NCI-H1105 treated with DMSO at 0.1 percent for 48 hours (cell line): ENCODE measurements around the gene CTSG.
"Not testable (repeated sequence)": the region's sequence is repeated elsewhere in the genome, so short reads cannot be mapped to it uniquely, and the experiment has no call there.

ENCODE experiments used
- DNase-seq: peaks from one replicate; lab custom pipeline; 2025; lab: John Stamatoyannopoulos, UW

Gene CTSG

DNA sequence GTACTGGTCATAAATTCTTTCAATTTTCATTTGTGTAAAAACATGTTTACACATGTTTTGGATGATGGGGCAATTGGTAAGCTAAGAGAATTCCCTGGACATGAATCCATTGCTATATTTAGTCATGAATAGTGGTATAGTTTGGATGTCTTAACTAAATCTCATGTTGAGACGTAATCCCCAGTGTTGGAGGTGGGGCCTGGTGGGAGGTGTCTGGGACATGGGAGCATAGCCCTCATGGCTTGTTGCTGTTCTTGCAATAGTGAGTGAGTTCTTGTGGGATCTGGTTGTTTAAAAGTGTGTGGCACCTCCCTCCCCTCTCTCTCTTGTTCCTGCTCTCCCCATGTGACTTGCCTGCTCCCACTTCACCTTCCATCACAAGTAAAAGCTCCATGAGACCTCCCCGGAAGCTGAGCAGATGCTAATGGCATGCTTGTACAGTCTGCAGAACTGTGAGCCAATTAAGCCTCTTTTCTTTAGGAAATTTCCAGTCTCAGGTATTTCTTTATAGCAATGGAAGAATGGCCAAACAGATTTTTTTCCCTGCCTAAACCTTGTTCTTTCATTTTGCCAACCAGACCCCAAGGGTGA is 33.6 kb downstream of the CTSG start:
- no peak for DNase-seq

DNA sequence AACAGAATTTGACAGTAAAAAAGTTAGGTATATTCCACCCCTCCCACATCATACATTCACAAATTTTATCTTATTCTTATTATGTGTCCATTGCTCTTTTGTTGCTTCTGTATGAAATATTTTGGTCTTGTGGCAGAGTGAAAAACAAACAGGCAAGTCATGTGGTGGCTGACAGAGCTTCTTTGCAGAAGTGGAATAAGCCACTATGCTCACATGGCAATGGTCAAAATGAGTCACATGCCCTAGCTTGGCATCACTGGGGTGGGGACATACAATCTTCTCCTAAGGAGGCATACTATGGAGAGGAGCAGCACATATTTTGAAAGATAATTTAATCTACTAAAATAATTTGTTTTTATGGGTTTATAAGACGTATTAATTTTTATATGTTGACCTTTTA is 40.3 kb downstream of the CTSG start:
- DNase-seq, result no peak

DNA sequence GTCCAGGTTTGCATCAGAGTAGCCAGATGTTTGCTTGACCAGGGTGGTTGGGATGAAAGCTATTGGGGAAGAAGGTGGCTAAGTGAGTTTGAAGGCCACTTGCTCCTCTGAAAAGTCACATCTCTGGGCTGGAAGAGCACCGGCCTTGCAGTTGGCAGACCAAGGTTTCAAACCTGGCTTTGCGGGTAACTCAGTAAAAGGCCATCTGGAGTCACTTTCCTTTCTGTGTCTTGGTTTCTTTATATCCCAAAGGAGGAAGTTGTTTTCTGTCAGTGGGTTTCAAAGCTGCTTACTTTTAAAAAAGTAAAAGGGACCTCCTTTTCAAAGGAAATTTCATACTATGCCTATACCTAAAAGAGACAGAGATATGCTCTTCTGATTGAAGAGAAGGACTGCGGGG is 41.8 kb downstream of the CTSG start:
- no peak for DNase-seq

DNA sequence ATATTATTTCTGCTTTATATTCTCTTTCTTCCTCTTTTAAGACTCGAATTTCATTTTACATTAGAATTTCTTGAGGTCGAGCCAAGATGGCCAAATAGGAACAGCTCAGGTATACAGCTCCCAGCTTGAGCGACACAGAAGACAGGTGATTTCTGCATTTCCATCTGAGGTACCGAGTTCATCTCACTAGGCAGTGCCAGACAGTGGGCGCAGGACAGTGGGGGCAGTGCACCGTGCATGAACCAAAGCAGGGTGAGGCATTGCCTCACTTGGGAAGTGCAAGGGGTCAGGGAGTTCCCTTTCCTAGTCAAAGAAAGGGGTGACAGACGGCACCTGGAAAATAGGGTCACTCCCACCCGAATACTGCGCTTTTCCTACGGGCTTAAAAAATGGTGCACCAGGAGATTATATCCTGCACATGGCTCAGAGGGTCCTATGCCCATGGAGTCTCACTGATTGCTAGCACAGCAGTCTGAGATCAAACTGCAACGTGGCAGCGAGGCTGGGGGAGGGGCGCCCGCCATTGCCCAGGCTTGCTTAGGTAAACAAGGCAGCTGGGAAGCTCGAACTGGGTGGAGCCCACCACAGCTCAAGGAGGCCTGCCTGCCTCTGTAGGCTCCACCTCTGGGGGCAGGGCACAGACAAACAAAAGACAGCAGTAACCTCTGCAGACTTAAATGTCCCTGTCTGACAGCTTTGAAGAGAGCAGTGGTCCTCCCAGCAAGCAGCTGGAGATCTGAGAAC is 50.0 kb downstream of the CTSG start:
- DNase-seq, result not testable (repeated sequence)
